Measurements from ENCODE around the gene SAMD10.
A peak's percentile ranks its signal among the peaks of the same experiment; 100 is the strongest.
"Not testable (repeated sequence)": the region's sequence is repeated elsewhere in the genome, so short reads cannot be mapped to it uniquely, and the experiment has no call there.

The SAMD10 gene

DNA sequence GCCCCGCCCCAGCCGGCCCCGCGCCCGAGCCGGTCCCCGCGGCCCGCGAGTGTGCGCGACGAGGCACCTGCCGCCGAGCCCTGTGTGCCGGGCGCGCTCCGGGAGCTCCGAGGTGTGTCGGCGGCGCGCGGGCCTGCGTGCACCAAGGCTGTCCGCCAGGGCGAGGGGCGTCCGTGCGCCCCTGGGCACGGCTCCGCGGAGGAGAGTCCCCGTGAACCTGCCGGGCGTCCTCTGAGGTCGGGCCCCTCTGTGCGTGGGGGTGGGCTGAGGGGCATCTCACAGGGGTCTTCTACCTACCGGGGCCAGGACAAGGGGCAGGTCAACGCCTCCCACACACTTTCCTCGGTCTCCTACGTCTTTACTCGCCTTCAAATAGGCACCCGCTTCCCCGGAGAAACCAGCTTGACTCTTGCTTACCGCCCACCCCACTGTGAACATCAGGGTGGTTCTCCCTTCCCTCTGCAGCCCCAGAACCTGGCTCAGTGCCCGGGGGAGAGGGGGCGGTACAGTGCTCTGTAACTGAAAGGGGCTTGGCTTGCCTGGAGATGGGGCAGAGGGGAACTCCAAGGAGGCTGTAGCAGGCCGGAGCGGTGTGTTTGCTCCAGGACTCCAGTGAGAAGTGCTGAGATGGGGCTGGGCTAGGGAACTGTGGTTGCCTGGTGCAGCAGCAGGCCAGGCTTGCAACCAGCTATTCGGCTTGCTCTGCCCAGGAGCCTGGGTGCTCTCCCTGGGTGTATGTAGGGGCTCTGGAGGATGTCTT lies at the start of gene SAMD10:
TSS of gene SAMD10 (minus strand) at position 86 of the 760 bp plus-strand sequence. CDS start 175 bp downstream, outside the sequence.
- DNase-seq (ENCODE audit: low spot score): peak; percentile 53

DNA sequence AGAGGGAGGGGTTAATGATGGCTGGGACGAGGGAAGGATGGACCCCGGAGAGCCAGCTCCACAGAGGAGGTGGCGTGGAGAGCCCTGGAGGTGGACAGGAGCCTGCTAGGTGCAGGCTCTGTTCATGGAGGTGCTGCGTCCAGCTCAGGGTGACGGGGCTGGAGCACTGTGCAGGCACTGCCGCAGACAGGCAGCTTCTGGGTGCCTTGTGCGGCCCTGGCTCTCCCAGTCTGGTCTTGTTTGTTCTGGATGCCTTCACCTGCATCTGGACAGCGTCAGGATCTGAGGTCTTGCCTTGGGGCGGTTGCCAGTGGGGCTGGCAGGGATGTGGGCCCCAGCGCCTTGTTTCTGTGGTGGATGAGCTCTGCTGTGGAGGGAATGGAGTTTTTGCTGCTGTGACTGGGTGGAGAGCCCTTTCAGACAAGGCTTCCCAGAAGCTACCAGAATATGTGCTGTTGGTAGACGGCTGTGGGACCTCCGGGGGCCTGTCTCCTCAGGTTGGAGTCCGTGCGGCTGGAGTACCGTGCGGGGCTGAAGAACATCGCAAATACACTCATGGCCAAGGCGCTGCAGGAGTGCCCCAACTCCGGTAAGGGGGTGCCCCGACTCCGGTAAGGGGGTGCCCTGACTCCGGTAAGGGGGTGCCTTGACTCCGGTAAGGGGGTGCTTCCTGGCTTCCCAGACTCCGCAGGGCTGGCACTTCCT lies 48.7 kb upstream of the SAMD10 start:
- no peak for DNase-seq (ENCODE audit: low spot score)

- DNase-seq (ENCODE audit: low spot score): no peak
These were observed 46.5 kb upstream of the SAMD10 start for GRCh38 chr20:64025826-64026412.

- no peak for DNase-seq (ENCODE audit: low spot score)
These were observed 45.8 kb upstream of the SAMD10 start for GRCh38 chr20:64025101-64025825.

DNA sequence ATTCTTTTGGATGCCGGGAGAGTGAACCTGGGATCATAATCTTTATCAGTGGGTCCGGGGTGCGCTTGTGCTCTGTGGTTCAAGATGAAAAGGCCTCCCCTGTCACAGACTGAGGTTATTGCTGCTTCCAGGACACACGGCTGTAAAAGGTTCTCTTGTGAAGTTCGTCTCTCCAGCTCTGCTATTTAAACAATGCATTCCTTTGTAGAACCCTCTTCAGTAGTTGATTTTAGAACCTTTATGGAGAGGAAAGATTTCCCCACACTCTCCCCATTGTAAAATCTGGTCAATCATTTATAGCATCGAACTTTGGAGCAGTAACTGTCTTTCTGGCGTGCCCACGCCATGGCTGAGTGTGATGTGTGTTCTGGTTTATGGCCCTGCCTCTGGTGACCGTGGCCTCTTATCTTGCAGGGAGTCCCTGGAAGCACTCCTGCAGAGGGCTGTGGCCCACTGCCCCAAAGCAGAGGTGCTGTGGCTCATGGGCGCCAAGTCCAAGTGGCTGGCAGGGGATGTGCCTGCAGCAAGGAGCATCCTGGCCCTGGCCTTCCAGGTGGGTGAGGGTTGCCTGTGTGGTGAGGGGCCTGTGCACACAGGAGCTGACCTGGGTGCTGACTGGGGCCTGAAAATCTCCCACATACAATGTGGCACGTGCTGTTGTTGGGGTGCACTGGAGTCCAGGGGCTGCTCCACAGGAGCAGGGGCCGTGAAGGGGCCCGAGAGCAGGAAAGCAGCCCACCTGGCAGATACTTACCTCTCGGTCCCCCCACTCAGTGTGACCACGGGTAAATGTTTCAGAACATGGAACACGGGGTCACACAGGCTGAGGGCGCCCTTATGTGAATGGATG lies 44.9 kb upstream of the SAMD10 start:
- DNase-seq (ENCODE audit: low spot score): no peak

DNA sequence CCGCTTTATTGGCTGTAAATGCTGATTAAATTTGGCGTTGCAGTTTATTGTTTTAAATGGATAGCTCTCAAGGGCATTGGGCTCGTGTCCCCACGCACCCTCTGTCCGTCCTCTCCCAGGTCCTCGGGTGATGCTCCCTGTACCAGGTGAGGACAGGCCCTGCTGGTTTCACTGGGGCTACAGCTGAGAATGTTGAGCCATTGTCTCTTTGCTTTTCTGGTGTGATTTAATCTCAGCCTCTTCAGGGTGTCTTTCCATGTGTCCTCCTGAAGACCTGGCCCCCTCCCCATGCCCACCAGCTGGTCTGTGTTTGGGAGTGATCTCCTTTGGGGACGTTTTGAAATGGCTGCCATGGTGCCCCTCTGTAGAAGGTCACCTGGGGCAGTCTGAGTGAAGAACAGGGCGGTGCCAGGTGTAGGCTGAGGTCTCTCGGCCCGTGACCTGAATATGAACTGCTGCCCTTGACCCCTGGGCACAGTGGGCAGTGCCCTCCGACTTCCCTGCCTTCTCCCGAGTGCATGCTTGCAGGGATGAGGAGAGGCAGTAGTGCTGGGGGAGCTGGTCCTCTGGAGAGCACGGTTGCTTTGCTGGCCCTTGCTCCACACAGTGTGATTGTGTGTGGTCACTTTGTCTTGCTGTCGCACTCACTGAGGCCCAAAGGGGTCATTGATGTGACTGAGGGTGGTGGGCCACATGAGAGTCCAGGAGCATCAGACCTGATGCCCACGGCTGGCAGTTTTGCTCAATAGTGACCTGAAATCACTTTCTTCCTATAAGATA lies 44.1 kb upstream of the SAMD10 start:
- no peak for DNase-seq (ENCODE audit: low spot score)

DNA sequence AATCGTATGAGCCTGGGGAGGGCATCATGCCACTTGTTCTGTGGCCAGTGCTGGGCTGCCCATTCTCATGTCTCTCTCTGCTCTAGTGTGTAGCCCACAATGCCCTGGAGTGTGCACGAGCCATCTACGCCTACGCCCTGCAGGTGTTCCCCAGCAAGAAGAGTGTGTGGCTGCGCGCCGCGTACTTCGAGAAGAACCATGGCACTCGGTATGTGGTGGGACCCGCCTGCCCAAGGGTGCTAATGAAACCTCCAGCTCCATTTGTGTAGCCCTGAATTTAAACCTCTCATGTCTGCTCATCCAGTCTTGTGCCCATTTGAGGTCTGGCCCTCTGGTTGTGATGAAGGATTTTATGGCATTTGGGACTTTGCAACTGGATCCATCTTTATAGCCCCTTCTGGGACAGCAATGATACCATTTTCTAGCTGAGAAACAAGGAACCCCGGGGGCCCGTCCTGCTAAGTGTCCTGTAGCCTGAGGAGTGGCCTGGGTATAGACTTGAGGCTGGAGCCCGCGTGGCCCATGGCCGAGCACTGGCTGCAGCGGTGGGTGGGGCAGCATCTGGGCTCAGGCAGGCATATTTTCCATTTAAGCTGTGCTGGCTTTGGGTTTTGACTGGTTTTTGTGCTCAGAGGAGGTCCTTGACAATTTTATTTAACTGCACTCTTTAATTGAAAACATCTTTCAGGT lies 43.4 kb upstream of the SAMD10 start:
- no peak for DNase-seq (ENCODE audit: low spot score)

GRCh38 chr20:64021124-64021975 lies 41.9 kb upstream of the SAMD10 start:
- no peak for DNase-seq (ENCODE audit: low spot score)

GRCh38 chr20:64015635-64016034 lies 36.2 kb upstream of the SAMD10 start:
- DNase-seq (ENCODE audit: low spot score): no peak

- DNase-seq (ENCODE audit: low spot score): not testable (repeated sequence)
These were observed 33.1 kb upstream of the SAMD10 start for GRCh38 chr20:64012385-64013154.

GRCh38 chr20:64011366-64011779 lies 31.9 kb upstream of the SAMD10 start:
- no peak for DNase-seq (ENCODE audit: low spot score)

GRCh38 chr20:64010711-64011237 lies 31.3 kb upstream of the SAMD10 start:
- peak; percentile 44 for DNase-seq (ENCODE audit: low spot score)

DNA sequence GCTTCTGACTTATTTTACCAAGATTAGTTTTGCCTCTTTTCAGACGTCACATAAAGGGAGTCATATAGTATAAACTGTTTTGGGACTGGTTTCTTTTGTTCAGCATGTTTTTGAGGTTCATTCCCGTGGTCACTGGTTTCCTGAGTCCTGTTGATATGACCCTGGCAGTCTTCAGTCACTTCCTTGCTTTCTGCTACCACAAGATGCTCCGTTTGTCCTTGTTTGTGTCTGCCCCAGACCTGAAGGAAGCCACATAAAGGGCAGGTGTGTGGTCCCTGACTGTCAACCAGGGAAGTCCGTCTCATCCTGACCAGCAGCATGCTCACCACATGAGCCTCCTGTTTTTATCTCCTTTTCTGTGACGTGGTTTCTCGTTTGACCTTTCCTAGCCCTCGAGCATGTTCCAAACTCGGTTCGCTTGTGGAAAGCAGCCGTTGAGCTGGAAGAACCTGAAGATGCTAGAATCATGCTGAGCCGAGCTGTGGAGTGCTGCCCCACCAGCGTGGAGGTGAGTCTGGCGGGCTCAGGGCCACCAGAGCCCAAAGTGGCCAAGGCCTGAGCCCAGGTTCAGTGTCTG lies 30.5 kb upstream of the SAMD10 start:
- DNase-seq (ENCODE audit: low spot score): no peak

GRCh38 chr20:64006902-64007301 lies 27.5 kb upstream of the SAMD10 start:
- DNase-seq (ENCODE audit: low spot score): no peak

DNA sequence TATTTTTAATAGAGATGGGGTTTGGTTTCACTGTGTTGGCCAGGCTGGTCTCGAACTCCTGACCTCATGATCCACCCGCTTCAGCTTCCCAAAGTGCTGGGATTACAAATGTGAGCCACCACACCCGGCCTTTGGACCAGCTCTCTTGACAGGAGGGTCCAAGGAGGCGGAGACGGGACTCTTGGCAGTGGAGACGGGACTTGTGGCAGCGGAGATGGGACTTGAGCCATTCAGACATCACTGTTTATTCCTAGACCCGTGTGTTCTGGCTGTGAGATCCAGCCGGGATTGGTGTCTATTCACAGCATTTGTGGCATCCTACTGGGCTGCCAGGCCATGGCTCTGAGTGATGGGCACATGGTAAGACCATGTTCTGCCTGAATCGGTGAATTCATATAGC lies 27.0 kb upstream of the SAMD10 start:
- no peak for DNase-seq (ENCODE audit: low spot score)

DNA sequence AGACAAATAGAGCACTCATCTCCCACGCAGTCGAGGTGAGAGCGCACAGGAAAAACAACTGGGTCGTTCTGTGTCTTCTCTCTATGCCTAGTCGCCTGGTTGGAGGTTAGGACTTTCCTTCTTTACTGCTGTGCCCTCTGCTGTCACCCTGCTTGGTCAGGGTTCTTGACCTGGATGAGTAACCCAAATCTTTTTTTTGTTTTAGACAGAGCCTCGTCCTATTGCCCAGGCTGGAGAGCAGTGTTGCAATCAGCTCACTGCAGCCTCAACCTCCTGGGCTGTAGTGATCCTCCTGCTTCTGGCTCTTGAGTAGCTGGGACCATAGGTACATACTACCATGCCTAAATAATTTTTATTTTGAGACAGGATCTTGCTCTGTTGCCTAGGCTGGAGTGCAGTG lies 26.0 kb upstream of the SAMD10 start:
- no peak for DNase-seq (ENCODE audit: low spot score)

DNA sequence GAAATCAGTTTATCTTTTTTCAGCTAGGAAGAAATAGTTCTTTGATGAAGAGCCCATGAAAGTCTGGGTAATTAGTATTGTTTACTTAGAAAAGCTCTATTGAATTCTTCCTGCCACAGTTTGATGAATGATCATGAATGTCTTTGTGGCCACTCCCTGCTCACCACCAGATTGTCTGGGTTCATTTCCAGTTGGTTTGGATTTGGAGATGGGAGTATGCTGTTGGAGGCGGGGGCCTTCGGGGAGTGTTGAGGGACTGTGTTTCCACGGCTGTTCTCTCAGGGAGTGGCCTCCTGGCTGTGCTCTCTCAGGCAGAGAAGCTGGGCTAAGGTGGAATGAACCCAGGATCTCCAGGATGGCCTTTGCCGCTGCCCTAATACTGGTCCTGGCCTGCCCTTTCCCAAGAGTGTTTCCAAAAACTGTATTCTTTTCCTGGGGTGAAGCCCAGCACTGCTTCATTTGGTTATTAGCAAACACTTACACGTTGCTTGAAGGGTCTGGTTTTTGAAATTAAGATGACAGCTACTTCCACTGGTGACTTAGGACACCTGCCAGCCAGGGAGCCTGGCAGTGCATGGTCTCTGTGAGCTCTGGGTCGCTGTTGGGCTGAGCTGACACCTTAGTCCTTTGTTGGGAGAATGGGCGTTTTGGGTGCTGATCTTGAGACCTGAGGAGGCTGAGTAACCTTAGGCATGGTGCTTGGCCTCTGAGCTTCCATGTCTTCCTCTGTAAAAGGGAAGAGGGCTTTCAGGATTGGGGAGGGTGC lies 24.7 kb upstream of the SAMD10 start:
- DNase-seq (ENCODE audit: low spot score): no peak

All from GM03348 (cell line).